A549 (cell line): ENCODE results near the gene TLR1.

Experiments used
- CTCF ChIP-seq: fragments of >200 bp; sonication (Bioruptor Twin); formaldehyde crosslinking; IDR thresholded peaks from 3 replicates; pipeline ENCODE4 v1.5.1; 2016
- ELK1 ChIP-seq: fragments of 150-350 bp; IDR thresholded peaks from 2 replicates; pipeline ENCODE4 v1.6.1; 2014; ENCODE audit warnings: low read depth, mild to moderate bottlenecking, low read length
- EP300 ChIP-seq, 2 experiments: fragments of >200 bp; sonication (Bioruptor Twin); formaldehyde crosslinking; IDR thresholded peaks; 2 replicates in 1 of 2; 3 replicates in 1 of 2; pipeline ENCODE4 v1.6.1; 2016 to 2017
- HMGXB4 ChIP-seq: fragments of 250-450 bp; sonication (Bioruptor Pico); IDR thresholded peaks from 2 replicates; pipeline ENCODE4 v1.5.0; 2021; ENCODE audit warnings: mild to moderate bottlenecking, moderate library complexity, borderline replicate concordance
- MAX ChIP-seq: IDR thresholded peaks from 2 replicates; pipeline ENCODE4 v1.6.1; 2012
- PHF8 ChIP-seq: fragments of 200-600 bp; sonication (generic); IDR thresholded peaks from 2 replicates; pipeline ENCODE4 v1.6.1; 2016; ENCODE audit warnings: low read depth, mild to moderate bottlenecking, antibody characterized with exemption, moderate library complexity, borderline replicate concordance
- POLR2A ChIP-seq: IDR thresholded peaks from 2 replicates; pipeline ENCODE4 v1.6.1; 2012; ENCODE audit warnings: mild to moderate bottlenecking, low read length
- RCOR1 ChIP-seq: fragments of 150-350 bp; IDR thresholded peaks from 2 replicates; pipeline ENCODE4 v1.6.1; 2014; ENCODE audit warnings: antibody characterized with exemption, low read length, low read depth

- TF ChIP-seq POLR2A (no peak), CTCF (no peak), EP300 (IDR thresholded peaks at IDR 0.05) (no peak), HMGXB4 (no peak), RCOR1 (no peak), MAX (no peak), PHF8 (no peak), ELK1 (no peak)
Measured at GRCh38 chr4:38752372-38752940, 52.1 kb downstream of the TLR1 start.
